Peyer's patch (tissue), 4 donors: ENCODE results near the gene GASK1B.

Experiments
- POLR2A ChIP-seq, 2 donors: fragments of 450-650 bp; IDR thresholded peaks; one replicate each; pipeline ENCODE4 v1.5.1; 2017; ENCODE audit warnings: antibody characterized with exemption in 2 of 2, mild to moderate bottlenecking in 2 of 2, moderate library complexity in 2 of 2
- TF ChIP-seq, protein P1 (sequence below), 6 experiments: fragments of 450-650 bp in 4 of 6; fragments of 200-600 bp in 2 of 6; sonication (generic) in 1 of 6; IDR thresholded peaks; one replicate each; pipeline ENCODE4 v1.5.1; 2017 to 2019; ENCODE audit warnings: antibody characterized with exemption in 6 of 6, mild to moderate bottlenecking in 3 of 6, moderate library complexity in 1 of 6

- TF ChIP-seq, protein P1, sequence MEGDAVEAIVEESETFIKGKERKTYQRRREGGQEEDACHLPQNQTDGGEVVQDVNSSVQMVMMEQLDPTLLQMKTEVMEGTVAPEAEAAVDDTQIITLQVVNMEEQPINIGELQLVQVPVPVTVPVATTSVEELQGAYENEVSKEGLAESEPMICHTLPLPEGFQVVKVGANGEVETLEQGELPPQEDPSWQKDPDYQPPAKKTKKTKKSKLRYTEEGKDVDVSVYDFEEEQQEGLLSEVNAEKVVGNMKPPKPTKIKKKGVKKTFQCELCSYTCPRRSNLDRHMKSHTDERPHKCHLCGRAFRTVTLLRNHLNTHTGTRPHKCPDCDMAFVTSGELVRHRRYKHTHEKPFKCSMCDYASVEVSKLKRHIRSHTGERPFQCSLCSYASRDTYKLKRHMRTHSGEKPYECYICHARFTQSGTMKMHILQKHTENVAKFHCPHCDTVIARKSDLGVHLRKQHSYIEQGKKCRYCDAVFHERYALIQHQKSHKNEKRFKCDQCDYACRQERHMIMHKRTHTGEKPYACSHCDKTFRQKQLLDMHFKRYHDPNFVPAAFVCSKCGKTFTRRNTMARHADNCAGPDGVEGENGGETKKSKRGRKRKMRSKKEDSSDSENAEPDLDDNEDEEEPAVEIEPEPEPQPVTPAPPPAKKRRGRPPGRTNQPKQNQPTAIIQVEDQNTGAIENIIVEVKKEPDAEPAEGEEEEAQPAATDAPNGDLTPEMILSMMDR (IDR thresholded peaks at IDR 0.05) = no peak
- TF ChIP-seq POLR2A (IDR thresholded peaks at IDR 0.05) = no peak
These were observed 4.0 kb upstream of the GASK1B start for GRCh38 chr4:158176776-158177175.
